Adipocyte (in vitro differentiated cells): Measurements from ENCODE around the gene PPP4R4.
"Not testable (repeated sequence)": the region's sequence is repeated elsewhere in the genome, so short reads cannot be mapped to it uniquely, and the experiment has no call there.

Source experiments
- DNase-seq: peaks from one replicate; pipeline ENCODE4 v3.0.0-alpha.2; 2015; ENCODE audit warnings: low read depth
- H3K27me3 ChIP-seq: replicated peaks from 2 replicates; pipeline ENCODE4 v1.7.0; 2013; ENCODE audit warnings: mild to moderate bottlenecking, low read length, moderate library complexity; ENCODE audit not compliant: control insufficient read depth, insufficient read depth
- H3K36me3 ChIP-seq: 2 replicates; pipeline ENCODE4 v1.7.0; 2013; ENCODE audit warnings: low read length, mild to moderate bottlenecking, moderate library complexity; ENCODE audit not compliant: control insufficient read depth, insufficient read depth, severe bottlenecking
- H3K4me1 ChIP-seq: 2 replicates; pipeline ENCODE4 v1.7.0; 2013; ENCODE audit warnings: mild to moderate bottlenecking, low read length, moderate library complexity; ENCODE audit not compliant: control insufficient read depth, insufficient read depth
- H3K4me3 ChIP-seq: 2 replicates; pipeline ENCODE4 v1.7.0; 2013; ENCODE audit warnings: mild to moderate bottlenecking, low read length, moderate library complexity
- H3K9ac ChIP-seq: 2 replicates; pipeline ENCODE4 v1.7.0; 2013; ENCODE audit warnings: mild to moderate bottlenecking, low read length, moderate library complexity
- H3K9me3 ChIP-seq: 2 replicates; pipeline ENCODE4 v1.7.0; 2013; ENCODE audit warnings: mild to moderate bottlenecking, low read length, moderate library complexity; ENCODE audit not compliant: control insufficient read depth

PPP4R4 gene

DNA sequence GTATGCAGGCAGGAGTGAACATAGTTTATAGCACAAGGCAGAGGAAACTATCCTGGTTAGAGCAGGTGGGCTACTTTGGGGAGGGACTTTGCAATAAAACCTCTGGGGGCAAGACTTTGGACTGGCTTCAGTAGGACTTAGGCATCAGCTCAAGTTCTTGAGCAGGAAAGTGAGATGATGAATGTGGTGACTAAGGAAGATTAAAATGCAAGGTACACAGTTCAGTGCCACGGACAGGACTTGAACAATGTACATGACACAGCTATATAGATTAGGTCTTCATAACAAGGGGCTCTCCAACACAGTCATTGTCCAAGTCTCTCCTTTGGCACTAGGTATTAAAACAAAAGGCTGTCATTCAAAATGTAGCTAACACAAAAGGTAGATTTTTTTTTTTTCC is 21.4 kb upstream of the PPP4R4 start:
- H3K4me1 ChIP-seq: no peaks in the 10 kb centered on the region
- peaks cover 13% of the 10 kb centered on the region for H3K9me3 ChIP-seq
- H3K36me3 ChIP-seq: no peaks in the 10 kb centered on the region
- H3K4me3 ChIP-seq: no peak overlapping the region
- DNase-seq: no peak
- peaks cover 38% of the 10 kb centered on the region for H3K27me3 ChIP-seq
- H3K9ac ChIP-seq: no peak overlapping the region

DNA sequence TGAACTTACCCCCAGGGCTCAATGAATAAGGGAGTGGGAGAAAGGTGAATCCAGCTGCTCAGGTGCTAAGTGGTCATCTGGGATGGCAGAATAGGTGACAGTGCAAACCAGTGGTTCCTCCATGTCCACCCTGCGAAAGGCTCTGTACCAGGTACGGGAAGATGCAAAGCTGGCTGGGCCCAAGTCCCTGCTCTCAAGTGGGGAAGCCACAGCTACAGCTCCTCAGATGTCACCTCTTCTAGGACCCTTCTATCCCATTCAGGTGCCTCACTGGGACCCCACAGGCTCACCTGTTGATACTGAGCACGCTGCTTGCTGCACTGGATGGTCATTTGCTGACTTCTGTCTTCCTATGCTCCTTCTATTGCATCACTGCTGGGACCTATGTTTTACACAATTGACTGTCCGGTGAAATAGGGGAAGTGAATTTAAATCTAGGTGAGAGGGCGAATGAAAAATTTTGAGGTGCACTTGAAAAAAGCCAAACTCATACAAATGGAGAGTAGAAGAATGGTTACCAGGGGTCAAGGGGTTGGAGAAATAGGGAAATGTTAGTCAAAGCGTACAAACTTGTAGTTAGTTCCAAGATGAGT is 20.3 kb upstream of the PPP4R4 start:
- no peaks in the 10 kb centered on the region for H3K36me3 ChIP-seq
- no peak overlapping the region for H3K9ac ChIP-seq
- H3K4me1 ChIP-seq: no peaks in the 10 kb centered on the region
- no peak overlapping the region for H3K4me3 ChIP-seq
- no peak for DNase-seq
- peaks cover 13% of the 10 kb centered on the region for H3K9me3 ChIP-seq
- H3K27me3 ChIP-seq: peaks cover 47% of the 10 kb centered on the region

DNA sequence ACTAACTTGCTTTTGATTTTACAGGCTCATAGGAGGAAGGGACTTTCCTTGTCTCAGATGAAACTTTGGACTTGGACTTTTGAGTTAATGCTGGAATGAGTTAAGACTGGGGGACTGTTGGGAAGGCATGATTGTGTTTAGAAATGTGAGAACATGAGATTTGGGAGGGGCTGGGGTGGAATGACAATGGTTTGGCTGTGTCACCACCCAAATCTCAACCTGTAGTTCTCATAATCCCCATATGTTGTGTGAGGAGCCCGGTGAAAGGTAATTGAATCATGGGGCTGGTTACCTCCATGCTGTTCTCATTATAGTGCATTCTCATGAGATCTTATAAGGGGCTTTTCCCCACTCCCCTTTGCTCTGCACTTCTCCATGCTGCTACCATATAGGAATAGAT is 18.0 kb upstream of the PPP4R4 start:
- H3K27me3 ChIP-seq: peaks cover 50% of the 10 kb centered on the region
- not testable (repeated sequence) for H3K4me1 ChIP-seq, DNase-seq, H3K9ac ChIP-seq, H3K4me3 ChIP-seq, H3K36me3 ChIP-seq
- peaks cover 13% of the 10 kb centered on the region for H3K9me3 ChIP-seq

DNA sequence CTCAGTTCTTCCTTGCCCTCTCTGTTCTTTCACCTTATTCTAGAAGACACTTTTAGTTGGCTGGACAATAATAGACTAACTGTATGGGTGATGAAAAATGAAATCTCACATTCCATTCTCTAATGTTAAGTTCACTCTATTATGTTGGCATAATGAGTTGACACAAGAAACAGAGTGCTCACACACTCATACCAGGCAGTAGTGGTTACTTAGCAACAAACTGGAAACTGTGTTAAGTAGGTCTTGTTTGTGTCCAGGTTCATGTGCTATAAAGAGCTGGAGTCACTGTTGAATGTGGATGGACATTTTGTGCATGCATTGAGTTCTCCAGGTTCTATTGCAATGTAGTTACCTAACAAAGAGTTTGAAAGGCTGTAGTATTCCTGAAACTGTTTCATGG is 16.9 kb upstream of the PPP4R4 start:
- Histone ChIP-seq H3K4me1 (no peaks in the 10 kb centered on the region), H3K36me3 (no peaks in the 10 kb centered on the region), H3K4me3 (no peak overlapping the region), H3K27me3 (peaks cover 45% of the 10 kb centered on the region), H3K9ac (no peak overlapping the region), H3K9me3 (peaks cover 13% of the 10 kb centered on the region)
- no peak for DNase-seq

DNA sequence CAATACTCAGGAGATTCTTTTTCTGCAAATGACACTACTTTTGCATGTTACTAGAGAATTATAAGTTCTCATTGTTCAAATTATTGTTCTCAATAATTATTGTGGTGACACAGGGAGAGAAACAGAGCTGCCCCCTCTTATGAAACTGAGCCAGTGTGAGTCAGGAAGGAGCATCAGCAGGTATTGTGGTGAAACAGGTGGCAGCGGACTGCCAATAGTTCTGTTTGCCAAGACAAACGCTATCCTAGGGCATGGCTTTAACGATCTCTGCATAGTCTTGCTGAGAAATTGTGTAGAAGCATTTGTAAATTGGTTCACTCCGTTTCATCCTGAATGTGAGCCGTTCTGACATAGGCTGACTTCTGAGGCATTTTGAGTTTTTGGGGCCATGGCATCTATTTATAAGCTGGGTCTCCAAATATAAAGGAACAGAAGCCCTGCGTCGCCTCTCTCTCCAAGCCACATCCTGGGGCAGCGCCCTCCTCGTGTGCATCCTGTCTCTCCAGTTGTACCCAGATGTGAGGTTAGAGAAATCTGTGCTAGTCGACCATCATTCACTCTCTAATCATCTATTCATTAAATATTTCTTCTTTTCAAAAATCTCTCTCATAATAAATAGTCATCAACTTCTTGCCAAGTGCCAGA is 15.8 kb upstream of the PPP4R4 start:
- no peak overlapping the region for H3K9ac ChIP-seq
- H3K4me1 ChIP-seq: no peaks in the 10 kb centered on the region
- no peaks in the 10 kb centered on the region for H3K36me3 ChIP-seq
- peaks cover 33% of the 10 kb centered on the region for H3K27me3 ChIP-seq
- no peak for DNase-seq
- no peak overlapping the region for H3K4me3 ChIP-seq
- H3K9me3 ChIP-seq: peaks cover 13% of the 10 kb centered on the region

DNA sequence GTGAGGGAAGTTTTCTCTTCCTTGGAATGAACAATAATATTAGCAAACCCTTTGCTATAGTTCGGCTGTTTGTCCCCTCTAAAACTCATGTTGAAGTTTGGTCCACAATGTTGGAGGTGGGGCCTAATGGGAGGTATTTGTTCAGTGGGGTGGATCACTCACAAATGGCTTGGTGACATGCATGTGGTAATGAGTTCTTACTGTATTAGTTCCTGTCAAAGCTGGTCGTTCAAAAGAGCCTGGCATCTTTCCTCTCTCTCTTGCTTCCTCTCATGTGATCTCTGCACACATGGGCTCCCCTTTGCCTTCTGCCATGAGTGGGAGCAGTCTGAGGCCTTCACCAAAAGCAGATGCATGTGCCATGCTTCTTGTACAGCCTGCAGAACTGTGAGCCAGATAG is 13.1 kb upstream of the PPP4R4 start:
- H3K4me1 ChIP-seq: peaks cover 4% of the 10 kb centered on the region
- no peaks in the 10 kb centered on the region for H3K9me3 ChIP-seq
- H3K36me3 ChIP-seq: no peaks in the 10 kb centered on the region
- no peak for DNase-seq
- peaks cover 44% of the 10 kb centered on the region for H3K27me3 ChIP-seq
- H3K9ac ChIP-seq: no peak overlapping the region
- H3K4me3 ChIP-seq: no peak overlapping the region

DNA sequence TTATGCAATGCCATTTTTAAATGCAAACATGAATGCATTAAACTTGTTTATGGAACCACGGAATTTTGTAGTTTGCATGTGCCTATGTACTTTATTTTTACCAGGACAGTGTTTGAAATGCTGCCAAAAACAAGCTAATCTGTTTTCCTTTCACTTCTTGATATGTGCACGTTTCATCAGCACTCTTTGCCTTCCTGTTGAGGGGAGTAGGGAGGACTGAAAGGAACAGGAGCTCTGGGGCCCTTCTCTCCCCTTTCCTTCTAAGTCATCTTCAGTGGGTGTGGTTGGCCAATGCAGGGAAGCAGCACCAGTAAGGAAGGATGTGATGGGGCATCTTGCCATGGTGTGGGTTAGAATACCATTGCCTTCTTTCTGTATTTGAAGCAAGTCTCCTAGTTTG is 12.1 kb upstream of the PPP4R4 start:
- H3K27me3 ChIP-seq: peaks cover 36% of the 10 kb centered on the region
- H3K9me3 ChIP-seq: no peaks in the 10 kb centered on the region
- peaks cover 4% of the 10 kb centered on the region for H3K4me1 ChIP-seq
- no peak overlapping the region for H3K9ac ChIP-seq
- H3K4me3 ChIP-seq: no peak overlapping the region
- peak; percentile 53 for DNase-seq
- H3K36me3 ChIP-seq: no peaks in the 10 kb centered on the region

DNA sequence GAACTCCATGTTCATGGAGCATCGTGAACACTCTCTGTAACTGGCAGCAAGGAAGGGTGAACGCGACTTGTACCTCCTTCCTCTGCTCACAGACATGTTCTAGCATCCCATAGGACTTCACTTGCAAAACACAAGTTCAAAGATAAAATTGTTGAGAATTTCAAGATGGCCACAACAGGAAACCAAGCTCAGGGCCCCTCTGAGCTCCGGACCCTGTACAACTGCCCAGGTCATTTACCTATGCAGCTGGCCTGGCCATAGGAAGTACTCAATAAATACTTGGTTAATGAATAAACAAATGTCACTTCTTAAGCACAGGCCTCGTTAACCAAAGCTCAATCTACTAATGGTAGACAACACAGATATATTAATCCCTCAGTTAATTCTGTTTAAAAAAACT is 11.7 kb upstream of the PPP4R4 start:
- no peaks in the 10 kb centered on the region for H3K36me3 ChIP-seq
- H3K4me3 ChIP-seq: no peak overlapping the region
- no peak for DNase-seq
- H3K9me3 ChIP-seq: no peaks in the 10 kb centered on the region
- peaks cover 4% of the 10 kb centered on the region for H3K4me1 ChIP-seq
- peaks cover 31% of the 10 kb centered on the region for H3K27me3 ChIP-seq
- H3K9ac ChIP-seq: no peak overlapping the region

DNA sequence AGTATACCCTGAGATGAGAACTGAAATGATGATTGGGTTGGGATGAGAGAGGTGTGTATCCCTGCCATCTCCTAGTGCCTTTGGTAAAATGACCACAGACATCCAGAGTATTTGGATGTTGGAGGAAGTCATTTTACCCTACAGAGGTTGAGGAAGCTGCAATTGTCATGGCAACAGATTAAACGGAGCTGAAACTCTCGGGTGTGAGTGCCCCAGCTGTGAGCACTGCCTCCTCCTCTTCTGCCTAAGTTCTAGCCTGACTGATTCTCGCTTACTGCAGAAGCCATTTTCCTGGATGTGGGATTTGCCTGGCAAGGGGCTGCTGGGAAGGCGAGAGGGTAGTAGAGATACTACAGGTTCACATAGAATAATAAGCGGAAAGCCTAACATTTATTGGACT is 10.3 kb upstream of the PPP4R4 start:
- no peaks in the 10 kb centered on the region for H3K36me3 ChIP-seq
- DNase-seq: no peak
- H3K4me3 ChIP-seq: no peak overlapping the region
- H3K27me3 ChIP-seq: peaks cover 20% of the 10 kb centered on the region
- H3K9ac ChIP-seq: no peak overlapping the region
- peaks cover 4% of the 10 kb centered on the region for H3K4me1 ChIP-seq
- no peaks in the 10 kb centered on the region for H3K9me3 ChIP-seq

DNA sequence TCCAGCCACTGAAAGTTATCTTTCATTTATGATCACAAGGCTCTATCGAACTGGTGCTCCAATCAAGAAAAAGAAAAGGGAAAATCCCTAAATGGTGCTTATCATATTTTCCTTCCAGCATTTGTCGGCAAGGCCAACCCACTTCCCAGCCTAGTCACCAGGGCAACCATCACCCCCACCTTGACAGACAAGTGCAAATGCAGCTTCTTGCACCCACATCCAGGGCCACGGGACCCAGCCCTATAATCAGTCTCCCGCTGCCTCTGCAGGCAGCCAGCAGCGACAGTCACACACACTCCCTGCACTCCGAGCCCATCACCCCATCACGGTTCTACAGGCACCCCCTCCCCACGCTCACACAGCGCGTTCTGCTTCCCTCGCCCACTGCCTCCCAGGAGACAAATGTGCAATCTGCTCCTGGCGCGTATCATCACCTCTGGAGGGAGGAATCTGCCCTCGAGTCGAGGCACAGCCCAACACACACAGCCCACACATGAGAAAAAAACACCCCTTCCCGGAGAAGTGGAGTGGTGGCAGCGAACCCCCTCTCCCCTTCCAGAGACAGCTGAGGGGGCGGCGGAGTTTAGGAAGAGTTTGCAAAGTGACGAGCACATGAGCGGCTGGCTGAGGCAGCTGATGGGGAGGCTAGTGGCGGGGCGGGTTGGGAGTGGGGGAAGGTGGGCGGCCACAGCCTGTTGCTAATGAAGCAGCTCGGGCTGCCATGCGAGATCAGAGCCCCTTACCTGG is 9.3 kb upstream of the PPP4R4 start:
- Histone ChIP-seq H3K4me1 (peaks cover 4% of the 10 kb centered on the region), H3K9ac (no peak overlapping the region), H3K9me3 (no peaks in the 10 kb centered on the region), H3K27me3 (peaks cover 19% of the 10 kb centered on the region), H3K4me3 (no peak overlapping the region), H3K36me3 (no peaks in the 10 kb centered on the region)
- no peak for DNase-seq

DNA sequence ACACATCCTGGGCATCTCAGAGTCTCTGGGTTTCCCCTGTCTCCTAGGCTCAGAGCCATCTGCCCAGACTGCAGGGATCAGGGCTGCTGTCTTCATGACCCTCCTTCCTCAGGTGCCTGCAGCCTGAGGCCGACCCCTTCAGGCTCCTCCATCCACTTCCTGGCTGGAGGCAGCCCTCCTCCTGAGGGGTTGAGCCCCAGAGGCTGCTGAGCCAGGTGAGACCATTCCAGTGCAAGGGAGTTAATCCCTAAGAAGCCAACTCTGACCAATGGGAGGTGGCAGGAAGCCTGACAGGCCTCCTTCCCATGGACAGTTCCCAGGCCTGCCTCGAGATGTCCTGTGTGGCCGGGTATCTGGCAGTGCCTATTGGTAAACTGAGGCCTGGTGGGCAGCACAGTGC is 8.4 kb upstream of the PPP4R4 start:
- H3K4me3 ChIP-seq: no peak overlapping the region
- no peaks in the 10 kb centered on the region for H3K9me3 ChIP-seq
- no peaks in the 10 kb centered on the region for H3K36me3 ChIP-seq
- peaks cover 4% of the 10 kb centered on the region for H3K4me1 ChIP-seq
- DNase-seq: no peak
- H3K27me3 ChIP-seq: peaks cover 17% of the 10 kb centered on the region
- H3K9ac ChIP-seq: no peak overlapping the region
